ENCODE results near the gene DAPK1.

Gene DAPK1

GRCh38 chr9:87657893-87658292 is 160.2 kb downstream of the DAPK1 start:
- DNase-seq (ENCODE audit: low read depth in 2 of 2), result no peak
- no peak overlapping the region for H3K4me3 ChIP-seq (replicated peaks in 1 of 2; ENCODE audit: low read depth in 2 of 2, low read length in 2 of 2)
- no peak for TF ChIP-seq CTCF (IDR thresholded peaks at IDR 0.05; ENCODE audit: low read depth, low read length)

- H3K4me3 ChIP-seq (replicated peaks in 1 of 2; ENCODE audit: low read depth in 2 of 2, low read length in 2 of 2), result no peak overlapping the region
- TF ChIP-seq CTCF (IDR thresholded peaks at IDR 0.05; ENCODE audit: low read depth, low read length), result no peak
- DNase-seq (ENCODE audit: low read depth in 2 of 2), result no peak
These were observed 160.8 kb downstream of the DAPK1 start for GRCh38 chr9:87658511-87658910.

- H3K4me3 ChIP-seq (replicated peaks in 1 of 2; ENCODE audit: low read depth in 2 of 2, low read length in 2 of 2), result no peak overlapping the region
- no peak for TF ChIP-seq CTCF (IDR thresholded peaks at IDR 0.05; ENCODE audit: low read depth, low read length)
These were observed 162.1 kb downstream of the DAPK1 start for GRCh38 chr9:87659534-87660419.

DNA sequence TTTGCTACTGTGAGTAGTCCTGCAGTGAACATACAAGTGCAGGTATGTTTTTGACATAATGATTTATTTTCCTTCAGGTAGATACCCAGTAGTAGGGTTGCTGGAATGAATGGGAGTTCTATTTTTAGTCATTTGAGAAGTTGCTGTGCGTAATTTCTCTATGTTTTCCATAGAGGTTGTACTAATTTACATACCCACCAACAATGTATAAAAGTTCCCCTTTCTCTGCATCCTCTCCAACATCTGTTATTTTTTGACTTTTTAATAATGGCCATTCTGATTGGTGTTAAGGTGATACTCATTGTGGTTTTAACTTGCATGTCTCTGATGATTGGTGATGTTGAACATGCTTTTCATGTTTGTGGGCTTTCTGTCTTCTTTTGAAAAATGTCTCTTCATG is 163.6 kb downstream of the DAPK1 start:
- no peak overlapping the region for H3K4me3 ChIP-seq (replicated peaks in 1 of 2; ENCODE audit: low read depth in 2 of 2, low read length in 2 of 2)
- no peak for TF ChIP-seq CTCF (IDR thresholded peaks at IDR 0.05; ENCODE audit: low read depth, low read length)
- no peak for DNase-seq (ENCODE audit: low read depth in 2 of 2)

More at GRCh38 chr9:87659534-87660419, 162.1 kb downstream of the DAPK1 start:
- no peak for DNase-seq (ENCODE audit: low read depth in 2 of 2)

DNA sequence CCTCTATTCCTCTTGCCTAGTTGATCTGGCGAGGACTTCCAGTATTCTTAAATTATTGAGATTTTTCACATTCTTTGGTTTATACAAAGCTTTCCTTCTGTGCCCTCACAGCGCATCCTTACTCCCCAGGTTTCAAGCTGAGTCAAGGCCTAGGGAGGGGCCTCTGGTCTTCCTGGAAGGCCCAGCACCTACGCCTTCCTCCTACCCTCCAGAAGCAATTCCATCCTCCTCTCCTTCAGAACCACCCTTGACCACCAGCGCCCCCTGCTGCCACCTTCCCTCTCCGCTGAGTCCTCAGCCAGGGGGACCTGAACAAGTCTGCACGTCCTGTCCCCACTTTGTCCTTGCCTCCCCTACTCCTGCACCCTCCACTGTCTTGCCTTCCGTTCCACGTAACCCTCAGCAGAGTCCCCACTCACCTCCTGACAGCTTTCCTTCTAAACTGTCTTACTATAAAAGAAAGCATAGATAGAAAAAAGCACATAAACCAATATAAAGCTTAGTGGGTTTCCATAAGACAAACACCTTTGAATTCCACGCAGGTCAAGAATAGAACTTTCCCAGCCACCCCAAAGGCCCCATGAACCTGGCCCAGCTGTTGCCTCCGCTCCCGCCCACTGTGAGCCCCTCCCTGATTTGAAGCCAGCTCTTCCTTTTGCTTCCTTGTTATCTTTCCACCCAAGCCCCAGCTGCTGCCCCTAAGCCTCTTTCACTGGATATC is 165.3 kb downstream of the DAPK1 start:
- TF ChIP-seq CTCF (IDR thresholded peaks at IDR 0.05; ENCODE audit: low read depth, low read length), result peak; percentile 91
- DNase-seq (ENCODE audit: low read depth in 2 of 2), result peak; percentile 79 to 86
- H3K4me3 ChIP-seq (replicated peaks in 1 of 2; ENCODE audit: low read depth in 2 of 2, low read length in 2 of 2), result no peak overlapping the region

DNA sequence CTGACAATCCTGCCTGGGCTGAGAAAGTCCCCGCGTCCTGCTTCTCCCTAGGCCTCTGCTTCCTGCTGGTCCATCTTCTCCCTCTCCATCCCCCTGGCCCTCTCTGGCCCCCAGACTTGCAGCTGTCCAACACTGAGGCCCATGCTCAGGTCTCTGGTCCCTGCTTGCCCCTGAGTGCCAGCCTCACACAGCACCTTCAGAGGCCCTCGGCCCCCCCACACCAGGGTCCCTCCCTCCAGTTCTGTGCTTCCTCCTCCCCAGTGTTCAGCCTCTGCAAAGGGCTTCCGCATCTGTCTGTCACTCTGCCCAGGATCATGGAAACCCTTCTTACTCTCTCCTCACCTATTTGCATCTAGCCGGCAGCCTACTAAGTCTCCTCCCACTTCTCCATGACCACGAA is 165.9 kb downstream of the DAPK1 start:
- no peak overlapping the region for H3K4me3 ChIP-seq (replicated peaks in 1 of 2; ENCODE audit: low read depth in 2 of 2, low read length in 2 of 2)
- no peak for DNase-seq (ENCODE audit: low read depth in 2 of 2)
- no peak for TF ChIP-seq CTCF (IDR thresholded peaks at IDR 0.05; ENCODE audit: low read depth, low read length)
